GM23338 (cell line): ENCODE results near the gene DNAJB6. TPM values are rescaled to one million over a fixed set of nuclear protein-coding genes. Genes with fewer than 3 reads are reported as not detected.

Source experiments
- ATAC-seq: fragments of 200-7000 bp; cut with Tn5 transposase; 3 replicates; pipeline ENCODE4 v1.9.1; 2020
- DNase-seq: peaks from one replicate; pipeline ENCODE4 v3.0.0-alpha.2; 2015; ENCODE audit warnings: low spot score
- H2AFZ ChIP-seq: fragments of 200-600 bp; sonication (generic); 2 replicates; pipeline ENCODE4 v1.8.0; 2016; ENCODE audit warnings: antibody characterized with exemption, mild to moderate bottlenecking, moderate library complexity
- H3F3A ChIP-seq: fragments of 200-600 bp; sonication (generic); replicated peaks from 2 replicates; pipeline ENCODE4 v1.8.0; 2017; ENCODE audit warnings: antibody characterized with exemption, mixed run types, low read depth
- H3K27ac ChIP-seq: fragments of 200-600 bp; sonication (generic); 2 replicates; pipeline ENCODE4 v1.6.1; 2016; ENCODE audit warnings: low read depth
- H3K27me3 ChIP-seq: fragments of 200-600 bp; sonication (generic); 2 replicates; pipeline ENCODE4 v1.8.0; 2016; ENCODE audit warnings: mild to moderate bottlenecking, mixed run types, moderate library complexity; ENCODE audit not compliant: insufficient read depth
- H3K36me3 ChIP-seq: fragments of 200-600 bp; sonication (generic); 2 replicates; pipeline ENCODE4 v1.8.0; 2016; ENCODE audit warnings: mild to moderate bottlenecking; ENCODE audit not compliant: insufficient read depth
- H3K4me1 ChIP-seq: fragments of 200-600 bp; sonication (generic); 2 replicates; pipeline ENCODE4 v1.8.0; 2016; ENCODE audit warnings: mild to moderate bottlenecking, moderate library complexity; ENCODE audit not compliant: insufficient read depth
- H3K4me2 ChIP-seq: fragments of 200-600 bp; sonication (generic); 2 replicates; pipeline ENCODE4 v1.7.1; 2017; ENCODE audit warnings: mixed run types
- H3K4me3 ChIP-seq: fragments of 200-600 bp; sonication (generic); 2 replicates; pipeline ENCODE4 v1.6.1; 2016; ENCODE audit warnings: mixed run types
- H3K79me2 ChIP-seq: fragments of 200-600 bp; sonication (generic); replicated peaks from 2 replicates; pipeline ENCODE4 v1.8.0; 2017; ENCODE audit warnings: mild to moderate bottlenecking; ENCODE audit not compliant: insufficient read depth
- H3K9me2 ChIP-seq: fragments of 200-600 bp; sonication (generic); 2 replicates; pipeline ENCODE4 v1.8.0; 2017; ENCODE audit not compliant: insufficient read depth
- H4K20me1 ChIP-seq: fragments of 200-600 bp; sonication (generic); replicated peaks from 2 replicates; pipeline ENCODE4 v1.8.0; 2017; ENCODE audit warnings: mild to moderate bottlenecking; ENCODE audit not compliant: insufficient read depth
- H3K27ac Mint-ChIP-seq: 2 replicates; pipeline ENCODE4 v1.8.0; 2020; ENCODE audit warnings: inconsistent platforms, mild to moderate bottlenecking, moderate library complexity, mixed read lengths
- H3K27me3 Mint-ChIP-seq: 3 replicates; pipeline ENCODE4 v1.8.0; 2022; ENCODE audit warnings: low read depth, mild to moderate bottlenecking, moderate library complexity, mixed read lengths, inconsistent platforms; ENCODE audit not compliant: insufficient read depth, poor library complexity
- H3K36me3 Mint-ChIP-seq: 3 replicates; pipeline ENCODE4 v1.8.0; 2021; ENCODE audit warnings: low read depth, mild to moderate bottlenecking, inconsistent platforms, moderate library complexity, mixed read lengths
- H3K4me1 Mint-ChIP-seq: 3 replicates; pipeline ENCODE4 v1.8.0; 2020; ENCODE audit warnings: mild to moderate bottlenecking, inconsistent platforms, mixed read lengths
- H3K4me3 Mint-ChIP-seq: 3 replicates; pipeline ENCODE4 v1.8.0; 2021; ENCODE audit warnings: moderate library complexity, mild to moderate bottlenecking, inconsistent platforms, mixed read lengths
- H3K9me3 Mint-ChIP-seq: 3 replicates; pipeline ENCODE4 v1.8.0; 2020; ENCODE audit warnings: moderate library complexity, mild to moderate bottlenecking, inconsistent platforms, mixed read lengths
- CREB1 ChIP-seq: fragments of 250-450 bp; sonication (Bioruptor Pico); IDR thresholded peaks from 2 replicates; pipeline ENCODE4 v1.5.0; 2020; ENCODE audit warnings: low read depth, mild to moderate bottlenecking, moderate library complexity
- ETS1 ChIP-seq: IDR thresholded peaks from 2 replicates; pipeline ENCODE4 v1.6.1; 2016; ENCODE audit warnings: antibody characterized with exemption
- EZH2 ChIP-seq: fragments of 200-600 bp; sonication (generic); IDR thresholded peaks from one replicate; pipeline ENCODE4 v1.8.0; 2017; ENCODE audit warnings: antibody characterized with exemption, mild to moderate bottlenecking, low read depth; ENCODE audit not compliant: unreplicated experiment
- EZH2phosphoT487 ChIP-seq: fragments of 200-600 bp; sonication (generic); IDR thresholded peaks from one replicate; pipeline ENCODE4 v1.8.1; 2018; ENCODE audit warnings: antibody characterized with exemption; ENCODE audit not compliant: unreplicated experiment
- JUNB ChIP-seq: IDR thresholded peaks from one replicate; pipeline ENCODE4 v1.6.1; 2016; ENCODE audit warnings: antibody characterized with exemption; ENCODE audit not compliant: unreplicated experiment
- POLR2AphosphoS5 ChIP-seq: IDR thresholded peaks from 2 replicates; pipeline ENCODE4 v1.6.1; 2016; ENCODE audit warnings: antibody characterized with exemption, low read depth
- ZNF331 ChIP-seq: fragments of 250-450 bp; sonication (Bioruptor Pico); IDR thresholded peaks from 2 replicates; pipeline ENCODE4 v1.5.0; 2020; ENCODE audit warnings: low read depth, mild to moderate bottlenecking, moderate library complexity
- ZNF462 ChIP-seq: fragments of 250-450 bp; sonication (Bioruptor Pico); IDR thresholded peaks from 2 replicates; pipeline ENCODE4 v1.5.0; 2020; ENCODE audit warnings: mild to moderate bottlenecking, moderate library complexity
- polyA plus RNA-seq: library from polyadenylated mRNA; unstranded; fragments of >200 nt; fragmentation: Nextera tagmentation; extraction: Ambion mirVana; gene quantifications from 2 replicates; pipeline ENCODE4 v1.2.1, GENCODE V29; 2016
- total RNA-seq: library from RNA; depleted of rRNA; stranded (reverse); fragments of >200 nt; shearing (Covaris generic); gene quantifications from 2 replicates; pipeline ENCODE4 v1.2.3, GENCODE V29; 2014

Gene DNAJB6
- total and polyA plus RNA-seq, 2 experiments from 2014 or later: 308 to 322 TPM

- no peak for TF ChIP-seq ZNF462
These were observed 16.2 kb upstream of the DNAJB6 start (continued) for GRCh38 chr7:157320608-157320980.

- Histone ChIP-seq H3K27me3 (no peaks in the 10 kb centered on the region), H3K4me3 (no peak overlapping the region), H3K36me3 (no peaks in the 10 kb centered on the region), H3K27ac (no peak overlapping the region), H3K79me2 (no peaks in the 10 kb centered on the region), H3K4me2 (no peak overlapping the region), H3F3A (no peaks in the 10 kb centered on the region; the same call in 1 of the 2 replicates), H4K20me1 (no peaks in the 10 kb centered on the region), H3K9me2 (no peaks in the 10 kb centered on the region), H2AFZ (0 out of 2 replicates have a peak overlapping the region, but pooled peaks have one; percentile 32), H3K4me1 (peaks cover 13% of the 10 kb centered on the region)
- Mint-ChIP-seq H3K9me3 (peaks cover 4% of the 10 kb centered on the region; the same call in 1 of the 3 replicates), H3K4me3 (no peak overlapping the region), H3K36me3 (no peaks in the 10 kb centered on the region; the same call in 2 of the 3 replicates), H3K4me1 (peaks cover 12% of the 10 kb centered on the region), H3K27me3 (peaks cover 17% of the 10 kb centered on the region), H3K27ac (no peak overlapping the region)
- ATAC-seq (no peak), DNase-seq (no peak)
- TF ChIP-seq POLR2AphosphoS5: no peak
- no peak for TF ChIP-seq ETS1
- no peak for TF ChIP-seq ZNF331 (CRISPR knock-in tag)
- no peak for TF ChIP-seq ZNF462
- no peak for TF ChIP-seq JUNB
- TF ChIP-seq EZH2phosphoT487: no peak
- no peak for TF ChIP-seq CREB1
- no peak for TF ChIP-seq EZH2
These were observed 13.4 kb upstream of the DNAJB6 start for GRCh38 chr7:157323401-157323800.
